ENCODE results near the gene MIA2.

- no peak for TF ChIP-seq GATA3 (IDR thresholded peaks at IDR 0.05; ENCODE audit: low read depth, low read length)
- no peak for TF ChIP-seq GATA2 (IDR thresholded peaks at IDR 0.05; ENCODE audit: low read depth, low read length)
Measured at GRCh38 chr14:39422243-39422642, 188.5 kb downstream of the MIA2 start.
